HG02970 (cell line): Measurements from ENCODE around the gene MED9.

Experiments used
- ATAC-seq: cut with Tn5 transposase; IDR thresholded peaks from one replicate; pipeline ENCODE4 v1.9.1; 2021; ENCODE audit warnings: mild to moderate bottlenecking, moderate library complexity, moderate number of reproducible peaks; ENCODE audit not compliant: unreplicated experiment, low FRiP score

MED9 gene

GRCh38 chr17:17528696-17529652 is 52.2 kb downstream of the MED9 start:
- no peak for ATAC-seq

GRCh38 chr17:17531156-17531555 is 54.4 kb downstream of the MED9 start:
- no peak for ATAC-seq

DNA sequence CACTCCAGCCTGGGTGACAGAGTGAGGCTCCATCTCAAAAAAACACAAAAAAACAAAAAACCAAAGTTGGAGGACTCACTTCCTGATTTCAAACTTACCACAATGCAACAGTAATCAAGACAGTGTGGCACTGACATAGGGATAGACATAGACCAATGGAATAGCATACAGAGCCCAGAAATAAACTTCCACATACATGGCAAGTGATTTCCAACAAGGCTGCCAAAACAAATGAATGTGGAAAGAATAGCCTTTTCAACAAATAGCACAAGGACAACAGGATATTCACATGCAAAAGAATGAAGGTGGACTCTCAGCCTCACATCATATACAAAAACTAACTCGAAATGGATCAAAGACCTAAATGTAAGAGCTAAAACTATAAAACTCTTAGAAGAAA is 56.2 kb downstream of the MED9 start:
- no peak for ATAC-seq

- ATAC-seq: no peak
Measured at GRCh38 chr17:17533901-17534441, 57.2 kb downstream of the MED9 start.

DNA sequence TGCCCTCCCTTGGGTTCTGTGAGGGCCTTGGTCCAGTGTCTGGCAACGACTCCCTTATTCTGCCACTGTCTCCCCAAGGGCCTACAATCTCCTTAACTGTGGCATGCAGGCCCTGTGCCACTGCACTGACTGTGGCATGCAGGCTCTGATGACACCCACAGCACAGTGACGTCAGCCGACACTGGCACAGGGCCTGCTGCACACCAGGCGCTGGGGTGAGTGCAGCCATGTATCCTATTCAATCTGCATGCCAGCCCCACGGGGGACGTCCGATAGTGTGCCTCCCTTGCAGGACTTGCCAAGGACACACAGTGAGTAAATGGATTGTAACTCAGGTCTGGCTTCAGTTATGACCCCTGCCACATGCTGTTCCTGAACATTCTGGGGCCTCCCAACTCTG is 59.2 kb downstream of the MED9 start:
- no peak for ATAC-seq

DNA sequence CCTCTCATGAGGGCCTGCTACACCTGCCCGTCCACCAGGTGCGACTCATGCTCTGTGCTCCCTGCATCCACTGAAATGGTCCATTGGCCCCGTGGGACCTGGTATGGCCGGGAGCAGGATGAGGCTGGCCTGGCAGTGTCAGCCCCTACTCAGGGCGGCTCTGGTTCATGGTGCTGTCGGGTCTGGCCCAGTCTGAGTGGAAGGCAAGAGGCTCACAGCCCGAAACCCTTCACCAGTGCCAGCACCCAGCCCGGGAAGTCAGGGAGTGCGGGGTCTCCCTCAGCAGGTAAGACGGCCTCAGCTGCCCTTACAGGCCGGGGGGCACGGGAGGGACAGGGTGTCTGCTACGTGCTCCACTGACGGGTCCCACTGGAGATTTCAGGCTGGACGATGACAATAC is 59.9 kb downstream of the MED9 start:
- ATAC-seq: no peak

DNA sequence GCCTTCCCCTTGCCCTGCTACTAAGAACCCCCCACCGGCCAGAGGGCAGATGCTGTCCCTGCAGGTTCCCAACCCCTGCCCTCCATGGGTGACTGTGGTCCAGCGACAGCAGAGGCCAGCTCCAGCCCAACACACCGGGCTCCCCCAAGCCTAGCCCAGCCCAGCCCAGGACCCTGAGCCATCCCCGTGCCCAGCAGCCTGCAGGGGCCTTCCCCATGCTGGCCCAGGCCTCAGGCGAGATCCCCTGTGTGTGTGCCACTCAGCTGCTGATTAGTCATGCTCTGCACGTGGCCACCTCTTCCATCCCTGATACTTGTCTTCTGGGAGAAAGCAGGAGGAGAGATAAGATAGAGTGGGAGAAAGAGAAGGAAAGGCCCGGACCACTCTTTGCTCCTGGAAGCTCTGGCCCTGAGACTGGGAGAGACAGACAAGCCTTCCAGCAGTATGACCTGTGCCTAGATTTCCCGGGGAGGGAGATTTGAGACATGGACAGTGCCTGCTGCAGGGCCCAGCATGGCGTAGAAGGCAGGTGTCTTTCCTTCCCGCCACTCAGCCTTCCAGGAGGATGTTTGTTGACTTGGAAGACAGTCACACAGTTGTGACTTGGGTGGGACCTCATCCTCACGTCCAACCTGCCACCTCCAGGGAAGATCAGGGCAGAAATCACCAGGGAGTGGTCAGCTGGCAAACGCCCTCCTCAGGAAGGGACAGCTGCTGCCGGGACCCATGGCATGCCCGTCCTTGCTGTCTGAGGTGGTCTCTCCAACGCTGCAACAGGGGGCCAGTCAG is 60.7 kb downstream of the MED9 start:
- no peak for ATAC-seq

DNA sequence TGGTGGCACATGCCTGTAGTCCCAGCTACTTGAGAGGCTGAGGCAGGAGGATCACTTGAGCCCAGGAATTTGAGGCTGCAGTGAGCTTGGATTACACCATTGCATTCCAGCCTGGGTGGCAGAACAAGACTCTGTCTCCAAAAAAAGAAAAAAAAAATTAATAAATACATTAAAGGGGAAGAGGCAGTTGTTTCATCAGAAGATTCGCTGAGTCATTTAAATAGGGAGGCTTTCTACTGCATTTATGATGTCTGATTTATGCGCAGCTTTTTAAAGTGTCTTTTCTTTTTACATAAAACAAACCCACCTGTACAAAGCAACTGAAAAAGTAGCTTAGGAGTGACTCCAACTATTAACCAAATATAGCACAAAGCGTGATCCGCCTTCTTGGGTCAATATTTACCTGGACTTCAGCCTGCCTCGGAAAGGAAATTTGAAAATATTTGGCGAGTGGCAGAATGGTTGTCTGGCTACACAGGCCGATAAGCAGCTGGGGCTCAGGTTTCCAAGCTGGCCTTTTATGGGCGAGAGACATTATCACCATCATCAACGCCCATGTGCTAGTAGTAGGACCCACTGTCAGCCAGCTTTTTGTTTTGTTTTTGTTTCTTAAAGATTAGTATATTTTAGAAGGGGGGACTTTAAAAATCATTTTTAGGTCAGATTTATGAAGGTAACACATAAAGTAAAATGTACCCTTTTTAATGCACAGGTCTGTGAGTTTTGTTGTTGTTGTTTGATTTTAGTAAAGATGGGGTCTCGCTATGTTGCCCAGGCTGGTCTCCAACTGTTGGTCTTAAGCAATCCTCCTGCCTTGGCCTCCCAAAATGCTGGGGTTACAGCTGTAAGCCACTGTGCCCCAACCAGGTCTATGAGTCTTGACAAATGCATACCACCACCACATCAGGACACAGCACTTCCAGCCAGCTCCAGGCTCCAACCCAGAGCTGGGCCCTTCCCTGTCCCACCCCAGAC is 61.9 kb downstream of the MED9 start:
- ATAC-seq: no peak

- no peak for ATAC-seq
Measured at GRCh38 chr17:17539591-17539990, 62.8 kb downstream of the MED9 start.

GRCh38 chr17:17540278-17540906 is 63.6 kb downstream of the MED9 start:
- ATAC-seq: no peak

- ATAC-seq: no peak
Measured at GRCh38 chr17:17540935-17541639, 64.3 kb downstream of the MED9 start.

DNA sequence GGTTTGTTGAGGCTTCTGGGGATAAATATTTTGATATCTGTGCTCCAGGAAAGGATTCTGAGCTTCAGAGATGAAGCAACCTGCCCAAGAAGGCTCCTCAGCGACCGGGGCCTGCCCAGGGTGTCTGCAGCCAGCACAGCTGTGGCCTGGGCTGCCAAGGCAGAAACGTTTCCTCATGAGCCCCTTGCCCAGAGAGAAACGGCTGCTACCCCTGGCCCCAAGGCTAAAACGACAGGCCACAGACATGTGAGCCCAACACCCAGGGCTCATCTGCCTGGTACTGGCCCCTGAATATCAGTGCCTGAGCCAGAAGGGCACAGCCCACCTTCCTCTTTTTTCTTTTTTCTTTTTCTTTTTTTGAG is 64.8 kb downstream of the MED9 start:
- no peak for ATAC-seq
